Esophagus squamous epithelium (tissue), 4 donors: ENCODE results near the gene LRRC38.

Source experiments
- CTCF ChIP-seq, 6 experiments: fragments of 450-650 bp in 4 of 6; fragments of 200-600 bp in 2 of 6; sonication (generic) in 2 of 6; IDR thresholded peaks; one replicate each; pipeline ENCODE4 v1.5.1; 2016 to 2019; ENCODE audit warnings: antibody characterized with exemption in 6 of 6, mild to moderate bottlenecking in 4 of 6, moderate library complexity in 4 of 6
- POLR2A ChIP-seq, 4 donors: fragments of 450-650 bp; IDR thresholded peaks; one replicate each; pipeline ENCODE4 v1.6.1; 2017; ENCODE audit warnings: antibody characterized with exemption in 4 of 4, mild to moderate bottlenecking in 4 of 4, moderate library complexity in 3 of 4

- TF ChIP-seq CTCF (IDR thresholded peaks at IDR 0.05) (no peak), POLR2A (IDR thresholded peaks at IDR 0.05) (no peak)
Observed at GRCh38 chr1:13505020-13505419, 8.8 kb downstream of the LRRC38 start.
